ENCODE results near the gene NLE1.
"Not testable (repeated sequence)": the region's sequence is repeated elsewhere in the genome, so short reads cannot be mapped to it uniquely, and the experiment has no call there.

The NLE1 gene

GRCh38 chr17:35141681-35142466 is at the start of gene NLE1:
TSS of gene NLE1 (minus strand) at chr17:35142303. CDS start at chr17:35142275, 28 bp downstream.
- peak within 1 kb of the TSS; percentile 96 for H3K4me3 ChIP-seq (ENCODE audit: low read depth, low read length)
- H3K4me1 ChIP-seq (ENCODE audit: control insufficient read depth, insufficient read depth, low read length): no peaks in the 10 kb centered on the region
- H3K27me3 ChIP-seq (ENCODE audit: control insufficient read depth, insufficient read depth, low read length): no peaks in the 10 kb centered on the region
- peak within 1 kb of the TSS; percentile 98 for H3K9ac ChIP-seq (ENCODE audit: low read depth, low read length)
- H3K9me3 ChIP-seq (ENCODE audit: control insufficient read depth, insufficient read depth, low read length): no peaks in the 10 kb centered on the region
- H3K36me3 ChIP-seq (ENCODE audit: control insufficient read depth, insufficient read depth, low read length): peaks cover 34% of the 10 kb centered on the region

GRCh38 chr17:35191001-35191695 is 49.0 kb upstream of the NLE1 start:
- no peak overlapping the region for H3K9ac ChIP-seq (ENCODE audit: low read depth, low read length)
- no peaks in the 10 kb centered on the region for H3K27me3 ChIP-seq (ENCODE audit: control insufficient read depth, insufficient read depth, low read length)
- no peak overlapping the region for H3K4me3 ChIP-seq (ENCODE audit: low read depth, low read length)
- no peaks in the 10 kb centered on the region for H3K36me3 ChIP-seq (ENCODE audit: control insufficient read depth, insufficient read depth, low read length)
- H3K9me3 ChIP-seq (ENCODE audit: control insufficient read depth, insufficient read depth, low read length): no peaks in the 10 kb centered on the region
- no peaks in the 10 kb centered on the region for H3K4me1 ChIP-seq (ENCODE audit: control insufficient read depth, insufficient read depth, low read length)

GRCh38 chr17:35189291-35189690 is 47.2 kb upstream of the NLE1 start:
- Histone ChIP-seq H3K4me1 (ENCODE audit: control insufficient read depth, insufficient read depth, low read length) (no peaks in the 10 kb centered on the region), H3K36me3 (ENCODE audit: control insufficient read depth, insufficient read depth, low read length) (no peaks in the 10 kb centered on the region), H3K4me3 (ENCODE audit: low read depth, low read length) (no peak overlapping the region), H3K9ac (ENCODE audit: low read depth, low read length) (no peak overlapping the region), H3K9me3 (ENCODE audit: control insufficient read depth, insufficient read depth, low read length) (no peaks in the 10 kb centered on the region), H3K27me3 (ENCODE audit: control insufficient read depth, insufficient read depth, low read length) (no peaks in the 10 kb centered on the region)

DNA sequence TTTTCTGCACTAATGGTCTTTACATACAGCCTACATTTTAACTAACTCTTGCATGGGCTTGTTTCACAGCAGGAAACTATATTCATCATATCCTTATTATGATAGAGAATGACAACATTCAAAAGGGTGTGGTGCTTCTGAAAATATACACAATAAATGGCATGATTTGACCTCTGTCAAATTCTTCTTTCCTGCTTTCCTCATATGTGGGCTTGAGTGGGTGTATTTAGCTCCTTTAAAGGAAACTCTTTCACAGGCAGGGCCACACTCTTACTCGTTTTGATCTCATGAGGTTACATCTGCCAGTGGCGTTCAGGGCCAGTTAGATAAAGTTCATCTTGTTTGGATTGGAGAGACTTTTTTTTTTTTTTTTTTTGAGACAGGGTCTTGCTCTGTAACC is 46.0 kb upstream of the NLE1 start:
- no peaks in the 10 kb centered on the region for H3K27me3 ChIP-seq (ENCODE audit: control insufficient read depth, insufficient read depth, low read length)
- H3K4me3 ChIP-seq (ENCODE audit: low read depth, low read length): no peak overlapping the region
- no peaks in the 10 kb centered on the region for H3K9me3 ChIP-seq (ENCODE audit: control insufficient read depth, insufficient read depth, low read length)
- no peaks in the 10 kb centered on the region for H3K4me1 ChIP-seq (ENCODE audit: control insufficient read depth, insufficient read depth, low read length)
- H3K9ac ChIP-seq (ENCODE audit: low read depth, low read length): no peak overlapping the region
- H3K36me3 ChIP-seq (ENCODE audit: control insufficient read depth, insufficient read depth, low read length): no peaks in the 10 kb centered on the region

DNA sequence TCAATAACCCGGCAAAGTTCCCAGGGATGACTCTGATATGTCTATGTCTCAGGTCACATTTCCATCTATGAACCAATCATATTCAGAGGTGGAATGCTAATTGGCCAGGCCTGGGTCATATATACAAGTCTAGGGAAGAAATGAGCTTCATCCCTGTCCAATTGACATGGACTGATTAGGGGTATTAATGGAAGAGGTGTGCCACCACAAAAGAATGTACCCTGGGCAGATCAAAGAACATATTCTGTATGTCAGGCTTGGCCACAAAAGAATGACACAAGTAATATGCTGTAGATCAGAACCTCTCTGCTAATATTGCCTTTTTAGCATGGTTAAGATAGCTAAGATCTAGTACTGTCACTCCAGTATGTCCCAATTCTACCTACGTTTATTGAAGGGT is 45.4 kb upstream of the NLE1 start:
- Histone ChIP-seq H3K9me3 (ENCODE audit: control insufficient read depth, insufficient read depth, low read length) (no peaks in the 10 kb centered on the region), H3K27me3 (ENCODE audit: control insufficient read depth, insufficient read depth, low read length) (no peaks in the 10 kb centered on the region), H3K4me3 (ENCODE audit: low read depth, low read length) (no peak overlapping the region), H3K36me3 (ENCODE audit: control insufficient read depth, insufficient read depth, low read length) (no peaks in the 10 kb centered on the region), H3K9ac (ENCODE audit: low read depth, low read length) (no peak overlapping the region), H3K4me1 (ENCODE audit: control insufficient read depth, insufficient read depth, low read length) (no peaks in the 10 kb centered on the region)

- H3K4me3 ChIP-seq (ENCODE audit: low read depth, low read length): no peak overlapping the region
- H3K27me3 ChIP-seq (ENCODE audit: control insufficient read depth, insufficient read depth, low read length): no peaks in the 10 kb centered on the region
- H3K4me1 ChIP-seq (ENCODE audit: control insufficient read depth, insufficient read depth, low read length): no peaks in the 10 kb centered on the region
- no peaks in the 10 kb centered on the region for H3K9me3 ChIP-seq (ENCODE audit: control insufficient read depth, insufficient read depth, low read length)
- no peak overlapping the region for H3K9ac ChIP-seq (ENCODE audit: low read depth, low read length)
- no peaks in the 10 kb centered on the region for H3K36me3 ChIP-seq (ENCODE audit: control insufficient read depth, insufficient read depth, low read length)
Measured at GRCh38 chr17:35185849-35186248, 43.7 kb upstream of the NLE1 start.

GRCh38 chr17:35184274-35184673 is 42.2 kb upstream of the NLE1 start:
- H3K27me3 ChIP-seq (ENCODE audit: control insufficient read depth, insufficient read depth, low read length): no peaks in the 10 kb centered on the region
- H3K36me3 ChIP-seq (ENCODE audit: control insufficient read depth, insufficient read depth, low read length): no peaks in the 10 kb centered on the region
- H3K4me3 ChIP-seq (ENCODE audit: low read depth, low read length): no peak overlapping the region
- H3K4me1 ChIP-seq (ENCODE audit: control insufficient read depth, insufficient read depth, low read length): no peaks in the 10 kb centered on the region
- H3K9me3 ChIP-seq (ENCODE audit: control insufficient read depth, insufficient read depth, low read length): no peaks in the 10 kb centered on the region
- H3K9ac ChIP-seq (ENCODE audit: low read depth, low read length): no peak overlapping the region

- no peak overlapping the region for H3K9ac ChIP-seq (ENCODE audit: low read depth, low read length)
- no peaks in the 10 kb centered on the region for H3K4me1 ChIP-seq (ENCODE audit: control insufficient read depth, insufficient read depth, low read length)
- no peaks in the 10 kb centered on the region for H3K27me3 ChIP-seq (ENCODE audit: control insufficient read depth, insufficient read depth, low read length)
- H3K4me3 ChIP-seq (ENCODE audit: low read depth, low read length): no peak overlapping the region
- no peaks in the 10 kb centered on the region for H3K36me3 ChIP-seq (ENCODE audit: control insufficient read depth, insufficient read depth, low read length)
- H3K9me3 ChIP-seq (ENCODE audit: control insufficient read depth, insufficient read depth, low read length): no peaks in the 10 kb centered on the region
Measured at GRCh38 chr17:35183332-35183731, 41.2 kb upstream of the NLE1 start.

- H3K9me3 ChIP-seq (ENCODE audit: control insufficient read depth, insufficient read depth, low read length); H3K4me3 ChIP-seq (ENCODE audit: low read depth, low read length); H3K27me3 ChIP-seq (ENCODE audit: control insufficient read depth, insufficient read depth, low read length); H3K36me3 ChIP-seq (ENCODE audit: control insufficient read depth, insufficient read depth, low read length); H3K4me1 ChIP-seq (ENCODE audit: control insufficient read depth, insufficient read depth, low read length); H3K9ac ChIP-seq (ENCODE audit: low read depth, low read length): not testable (repeated sequence)
Measured at GRCh38 chr17:35179379-35179778, 37.3 kb upstream of the NLE1 start.

- Histone ChIP-seq H3K27me3 (ENCODE audit: control insufficient read depth, insufficient read depth, low read length) (no peaks in the 10 kb centered on the region), H3K9me3 (ENCODE audit: control insufficient read depth, insufficient read depth, low read length) (no peaks in the 10 kb centered on the region), H3K4me1 (ENCODE audit: control insufficient read depth, insufficient read depth, low read length) (no peaks in the 10 kb centered on the region), H3K4me3 (ENCODE audit: low read depth, low read length) (no peak overlapping the region), H3K9ac (ENCODE audit: low read depth, low read length) (no peak overlapping the region), H3K36me3 (ENCODE audit: control insufficient read depth, insufficient read depth, low read length) (no peaks in the 10 kb centered on the region)
Measured at GRCh38 chr17:35176897-35177296, 34.8 kb upstream of the NLE1 start.

DNA sequence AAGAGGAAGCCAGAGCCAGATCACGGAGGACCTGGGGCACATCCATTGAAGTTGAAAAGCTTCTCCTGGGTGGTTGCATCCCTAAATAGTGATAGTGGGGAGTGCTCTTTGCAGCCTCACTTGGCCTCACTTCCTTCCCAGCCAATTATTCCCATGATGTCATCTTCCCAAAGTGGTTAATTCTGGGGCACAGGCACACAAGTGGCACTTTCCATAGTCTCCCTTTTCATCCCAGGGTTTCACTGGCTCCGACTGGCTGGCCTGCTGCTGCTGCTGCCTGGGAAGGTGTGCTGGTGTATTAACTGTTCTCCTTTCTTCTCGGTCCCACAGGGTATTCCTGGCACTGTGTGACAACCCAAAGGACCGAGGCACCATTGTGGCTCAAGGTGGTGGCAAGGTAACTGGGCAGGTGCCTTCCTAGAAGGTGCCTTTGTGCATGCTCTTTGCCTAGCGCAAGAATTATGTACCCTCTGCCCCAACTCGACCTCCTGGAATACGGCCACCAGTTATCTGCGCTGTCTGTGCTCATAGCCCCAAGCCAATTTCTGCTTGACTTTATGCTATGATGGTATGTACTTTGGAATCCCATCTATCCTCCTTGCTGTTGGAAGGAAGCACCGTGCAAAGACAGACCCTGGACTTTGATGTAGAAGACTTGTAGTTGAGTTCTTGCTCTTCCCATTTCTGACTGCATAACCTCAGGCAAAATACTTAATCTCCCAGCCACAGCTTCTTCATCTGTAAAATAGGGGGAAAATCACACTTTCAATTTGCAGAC is 33.7 kb upstream of the NLE1 start:
- Histone ChIP-seq H3K4me1 (ENCODE audit: control insufficient read depth, insufficient read depth, low read length) (no peaks in the 10 kb centered on the region), H3K9ac (ENCODE audit: low read depth, low read length) (no peak overlapping the region), H3K27me3 (ENCODE audit: control insufficient read depth, insufficient read depth, low read length) (no peaks in the 10 kb centered on the region), H3K36me3 (ENCODE audit: control insufficient read depth, insufficient read depth, low read length) (no peaks in the 10 kb centered on the region), H3K4me3 (ENCODE audit: low read depth, low read length) (no peak overlapping the region), H3K9me3 (ENCODE audit: control insufficient read depth, insufficient read depth, low read length) (no peaks in the 10 kb centered on the region)

All from iPS-15b (cell line).